NCI-H774 (cell line): ENCODE measurements around the gene LSMEM2.
"Not testable (repeated sequence)": the region's sequence is repeated elsewhere in the genome, so short reads cannot be mapped to it uniquely, and the experiment has no call there.

Source experiments
- DNase-seq: peaks from one replicate; lab custom pipeline; 2025; lab: John Stamatoyannopoulos, UW

Gene LSMEM2

GRCh38 chr3:50298836-50299637 is 20.1 kb downstream of the LSMEM2 start, which contains the start of the genes HYAL3 and NAA80:
Gene HYAL3 (minus strand): TSS chr3:50299405. CDS start chr3:50295602, 3,803 bp downstream.
Gene NAA80 (minus strand): TSS chr3:50299405. CDS start chr3:50297463, 1,942 bp downstream.
- DNase-seq: peak; percentile 84

- no peak for DNase-seq
These were observed 20.7 kb downstream of the LSMEM2 start for GRCh38 chr3:50299638-50299928.

GRCh38 chr3:50299929-50300680 is 21.2 kb downstream of the LSMEM2 start:
- DNase-seq: no peak

GRCh38 chr3:50300681-50301254 is 21.9 kb downstream of the LSMEM2 start:
- no peak for DNase-seq

GRCh38 chr3:50302095-50303012 is 23.5 kb downstream of the LSMEM2 start:
- no peak for DNase-seq

GRCh38 chr3:50303013-50303815 is 24.3 kb downstream of the LSMEM2 start, which contains the start of gene HYAL1:
Gene HYAL1 (minus strand): TSS chr3:50303574. CDS start chr3:50302956, 618 bp downstream.
- no peak for DNase-seq

- no peak for DNase-seq
These were observed 25.7 kb downstream of the LSMEM2 start for GRCh38 chr3:50304601-50305000.

- not testable (repeated sequence) for DNase-seq
These were observed 33.2 kb downstream of the LSMEM2 start for GRCh38 chr3:50312041-50312440.

- no peak for DNase-seq
These were observed 35.5 kb downstream of the LSMEM2 start for GRCh38 chr3:50314342-50314741.

- no peak for DNase-seq
These were observed 35.9 kb downstream of the LSMEM2 start for GRCh38 chr3:50314816-50315215.

GRCh38 chr3:50316657-50317242 is 37.9 kb downstream of the LSMEM2 start:
- DNase-seq: no peak

GRCh38 chr3:50317300-50317699 is 38.4 kb downstream of the LSMEM2 start:
- no peak for DNase-seq

GRCh38 chr3:50318163-50318562 is 39.3 kb downstream of the LSMEM2 start:
- DNase-seq: no peak

- DNase-seq: no peak
These were observed 39.7 kb downstream of the LSMEM2 start for GRCh38 chr3:50318615-50319014.

GRCh38 chr3:50319181-50319893 is 40.5 kb downstream of the LSMEM2 start:
- DNase-seq: no peak

- no peak for DNase-seq
These were observed 41.2 kb downstream of the LSMEM2 start for GRCh38 chr3:50319894-50320625.

GRCh38 chr3:50320853-50321335 is 42.0 kb downstream of the LSMEM2 start:
- peak; percentile 55 for DNase-seq

GRCh38 chr3:50321336-50322114 is 42.6 kb downstream of the LSMEM2 start:
- DNase-seq: peak; percentile 55
